Suppressor macrophage treated with lipopolysaccharide for 1 hour (primary cell): ENCODE measurements around the gene ANKRD63.

Experiments used
- DNase-seq, 3 donors: peaks; one replicate each; pipeline ENCODE4 v3.0.0-alpha.2; 2020 to 2022

ANKRD63 gene

DNA sequence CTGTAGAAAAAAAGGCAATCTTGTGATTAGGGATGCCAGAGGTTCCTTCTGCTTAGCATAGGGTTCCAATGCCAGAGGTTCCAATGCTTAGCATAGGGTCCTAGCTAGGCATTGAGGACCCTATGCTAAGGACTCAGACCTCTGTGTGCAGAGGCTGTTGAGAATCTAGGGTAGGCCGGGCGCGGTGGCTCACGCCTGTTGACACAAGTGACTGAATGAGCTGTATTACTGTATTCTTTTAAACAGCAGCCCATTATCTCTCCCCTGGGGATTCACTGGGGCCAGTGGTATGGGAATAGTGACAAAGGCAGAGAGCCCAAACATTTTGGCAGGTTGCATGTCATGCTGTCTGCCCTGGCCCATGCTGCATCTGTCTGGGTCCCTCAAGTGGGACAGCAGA is 27.8 kb downstream of the ANKRD63 start:
- no peak for DNase-seq

DNA sequence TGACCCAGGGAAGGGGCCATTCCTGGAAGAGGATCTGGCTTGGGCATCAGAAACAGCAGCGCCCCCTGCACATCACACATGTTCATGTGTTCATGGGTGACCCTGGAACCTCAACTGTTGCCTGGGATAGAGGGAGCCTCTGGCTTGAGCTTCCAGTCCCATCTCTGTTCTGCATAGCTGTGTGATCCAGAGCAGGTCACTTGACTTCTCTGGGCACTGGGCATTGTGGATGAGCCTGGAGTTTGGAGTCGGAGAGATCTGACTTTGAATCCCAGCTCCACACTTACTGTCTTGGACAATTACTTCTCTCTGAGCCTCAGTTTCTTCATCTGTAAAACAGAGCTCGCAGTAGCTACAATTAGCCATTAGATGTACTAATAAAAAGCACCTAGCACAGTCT is 28.4 kb downstream of the ANKRD63 start:
- no peak for DNase-seq

DNA sequence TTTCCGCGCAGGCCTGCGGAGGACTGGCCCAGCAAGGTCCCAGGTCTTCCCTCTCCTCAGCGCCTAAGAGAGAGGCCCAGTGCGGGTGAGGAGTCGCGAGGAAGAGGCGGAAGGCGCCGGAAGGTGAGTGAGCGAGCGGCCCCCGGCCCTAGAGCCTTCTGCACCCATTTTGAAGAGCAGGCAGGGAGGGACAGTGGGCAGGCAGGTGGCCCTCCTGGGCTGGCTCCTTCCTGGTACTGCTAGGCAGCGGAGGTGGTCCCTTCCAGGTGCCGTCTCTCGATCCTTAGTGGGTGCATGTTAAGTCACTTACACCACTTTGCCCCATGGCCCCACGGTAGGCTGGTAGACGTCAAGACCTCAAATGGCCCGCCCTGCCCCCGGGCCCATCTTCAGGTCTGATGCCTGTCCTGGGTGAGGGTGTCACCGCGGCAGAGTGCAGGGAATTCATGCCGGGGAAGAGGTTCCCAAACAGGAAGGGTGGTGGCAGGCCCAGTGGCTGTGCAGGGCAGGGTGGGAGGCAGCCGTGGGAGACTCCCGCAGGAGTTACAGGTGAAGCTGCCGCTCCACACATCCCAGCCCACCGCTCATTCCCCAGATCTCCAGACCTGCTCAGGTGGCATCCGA is 29.6 kb downstream of the ANKRD63 start:
- no peak for DNase-seq

DNA sequence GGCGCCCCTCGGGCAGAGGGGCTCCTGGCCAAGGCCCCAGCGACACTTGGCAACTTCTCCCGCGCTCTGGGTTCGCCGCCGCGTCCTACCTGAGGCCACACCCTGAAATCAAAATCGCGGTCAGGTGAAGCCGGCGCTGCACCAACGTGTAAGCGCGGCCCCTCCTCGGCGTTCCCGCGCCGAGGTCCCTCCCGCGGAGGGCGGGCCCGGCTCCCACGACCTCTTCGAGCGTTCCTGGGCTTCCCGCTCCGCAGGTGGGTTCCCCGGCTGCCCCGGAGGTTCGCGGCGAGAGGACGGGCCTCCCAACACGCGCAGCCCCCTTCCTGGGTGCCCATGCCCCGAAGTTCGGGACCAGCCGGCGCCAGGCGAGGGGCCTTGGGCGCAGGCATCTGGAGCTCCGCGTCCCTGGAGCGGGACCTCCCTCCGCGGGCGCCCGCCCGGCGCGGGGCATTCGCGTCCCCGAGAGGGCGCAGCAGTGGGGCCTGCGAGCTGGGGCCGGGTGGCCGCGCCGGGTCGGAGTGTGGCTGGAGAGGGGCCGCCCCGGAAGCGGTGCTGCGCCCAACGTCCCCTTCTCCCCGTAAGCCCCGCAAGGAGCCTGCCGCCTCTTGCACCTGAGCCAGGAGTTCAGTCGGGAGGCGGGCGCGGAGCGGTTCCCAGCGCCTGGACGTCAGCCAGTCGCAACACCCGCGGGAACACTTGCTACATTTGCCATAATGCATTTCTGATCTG is 30.3 kb downstream of the ANKRD63 start:
- peak in 2 of 3 donors; percentile 31 to 55 for DNase-seq

DNA sequence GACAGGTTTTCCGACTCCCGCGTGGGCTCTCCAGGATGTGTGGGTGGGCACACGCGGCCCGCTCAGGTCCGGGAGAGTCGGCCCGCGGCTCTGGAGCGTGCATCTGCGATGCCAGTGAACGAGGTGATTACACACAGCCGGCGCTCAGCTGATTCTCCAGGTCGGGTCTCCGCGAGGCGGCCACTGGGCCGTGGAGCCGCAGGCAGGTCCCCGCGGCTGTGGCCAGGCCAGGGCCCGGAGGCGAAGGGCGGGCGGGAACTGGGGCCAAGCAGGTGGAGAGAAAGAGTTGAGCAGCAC is 30.8 kb downstream of the ANKRD63 start:
- no peak for DNase-seq

GRCh38 chr15:40251486-40252140 is 31.3 kb downstream of the ANKRD63 start:
- DNase-seq: no peak

GRCh38 chr15:40250771-40251483 is 31.9 kb downstream of the ANKRD63 start:
- no peak for DNase-seq

DNA sequence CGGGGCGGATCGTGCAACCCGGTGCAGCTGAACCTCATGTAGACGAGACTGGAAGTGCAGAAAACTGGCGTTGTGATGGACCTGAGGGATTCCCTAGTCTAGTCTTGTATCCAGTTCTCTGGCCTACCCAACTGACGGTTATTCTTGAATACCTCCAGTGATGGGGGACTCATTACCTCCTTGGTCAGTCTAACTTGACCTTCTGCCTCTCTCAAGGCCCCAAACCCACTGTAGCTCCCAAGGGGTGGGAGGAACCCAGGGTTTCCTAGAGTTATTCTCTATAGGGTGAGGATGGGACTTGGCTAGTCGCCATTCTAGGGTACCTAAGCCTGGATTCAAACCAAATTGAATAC is 32.6 kb downstream of the ANKRD63 start:
- no peak for DNase-seq

- DNase-seq: no peak
Observed at GRCh38 chr15:40249477-40250303, 33.2 kb downstream of the ANKRD63 start.

DNA sequence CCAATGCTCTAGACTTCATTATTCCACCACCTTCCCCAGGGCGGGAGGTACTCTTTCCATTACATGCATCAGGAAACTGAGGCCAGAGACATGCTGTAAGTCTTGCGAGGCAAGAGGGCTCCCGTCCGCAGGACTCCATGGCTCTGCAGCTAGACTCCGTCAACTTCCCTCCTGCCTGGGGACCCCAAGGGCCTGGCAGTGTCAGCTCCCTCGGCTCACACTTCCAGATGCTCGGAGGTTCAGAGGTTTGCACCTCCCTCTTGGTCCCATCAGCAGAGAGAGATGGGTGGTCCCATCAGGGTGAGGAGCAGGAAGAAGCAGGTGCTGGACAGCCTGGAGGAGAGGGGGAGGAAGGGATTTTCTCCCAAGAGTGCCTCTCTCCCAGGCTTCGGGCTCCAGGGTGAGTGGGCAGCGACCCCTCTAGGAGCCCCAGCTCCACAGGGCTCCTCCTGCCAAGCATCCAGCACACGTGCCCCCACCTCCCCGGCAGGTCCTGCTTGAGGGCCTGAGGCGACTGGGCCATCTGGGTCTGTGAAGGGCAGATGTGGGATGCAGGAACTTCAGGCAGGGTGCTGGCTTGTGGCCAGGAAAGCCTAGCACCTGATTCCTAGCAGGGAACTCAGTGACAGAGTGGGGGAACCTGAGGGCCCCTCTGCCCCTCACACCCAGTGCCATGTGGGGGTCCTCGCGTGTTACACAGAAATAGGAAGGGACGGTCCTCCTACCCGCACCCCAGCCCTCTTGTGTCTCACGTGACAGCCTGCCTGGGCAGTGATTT is 34.7 kb downstream of the ANKRD63 start:
- DNase-seq: no peak

GRCh38 chr15:40247406-40247971 is 35.4 kb downstream of the ANKRD63 start:
- no peak for DNase-seq

GRCh38 chr15:40246496-40247280 is 36.2 kb downstream of the ANKRD63 start:
- DNase-seq: no peak

GRCh38 chr15:40245666-40246450 is 37.0 kb downstream of the ANKRD63 start:
- DNase-seq: no peak

DNA sequence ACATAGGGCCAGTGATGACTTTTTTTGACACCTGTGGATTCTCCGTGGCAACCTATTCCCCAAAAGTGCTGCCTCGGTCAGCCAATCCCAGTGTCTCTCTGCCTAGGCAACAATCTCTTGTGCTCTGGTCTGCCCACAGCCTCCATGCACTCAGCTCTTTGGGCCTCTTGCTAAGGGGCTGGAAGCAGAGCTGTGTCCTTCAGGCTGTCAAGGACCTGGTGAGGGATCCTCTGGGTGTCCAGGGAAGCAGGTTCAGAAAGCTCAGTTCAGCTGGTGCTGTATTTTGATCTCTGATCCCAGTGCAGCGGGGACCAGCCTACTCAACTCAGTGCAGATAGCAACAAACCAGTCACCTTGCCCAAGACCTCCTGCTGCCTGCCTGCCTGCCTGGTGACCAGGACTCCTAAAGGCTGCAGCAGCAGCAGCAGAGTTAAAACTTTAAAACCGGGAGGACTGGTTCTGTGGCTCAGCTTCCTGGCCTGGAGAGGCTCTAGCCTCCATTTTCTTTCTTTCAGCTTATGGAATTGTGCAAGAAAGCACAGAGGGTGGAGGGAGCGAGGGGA is 37.8 kb downstream of the ANKRD63 start:
- no peak for DNase-seq

GRCh38 chr15:40243126-40243810 is 39.6 kb downstream of the ANKRD63 start:
- DNase-seq: peak in 1 of 3 donors; percentile 13

GRCh38 chr15:40242601-40243000 is 40.3 kb downstream of the ANKRD63 start:
- DNase-seq: no peak

DNA sequence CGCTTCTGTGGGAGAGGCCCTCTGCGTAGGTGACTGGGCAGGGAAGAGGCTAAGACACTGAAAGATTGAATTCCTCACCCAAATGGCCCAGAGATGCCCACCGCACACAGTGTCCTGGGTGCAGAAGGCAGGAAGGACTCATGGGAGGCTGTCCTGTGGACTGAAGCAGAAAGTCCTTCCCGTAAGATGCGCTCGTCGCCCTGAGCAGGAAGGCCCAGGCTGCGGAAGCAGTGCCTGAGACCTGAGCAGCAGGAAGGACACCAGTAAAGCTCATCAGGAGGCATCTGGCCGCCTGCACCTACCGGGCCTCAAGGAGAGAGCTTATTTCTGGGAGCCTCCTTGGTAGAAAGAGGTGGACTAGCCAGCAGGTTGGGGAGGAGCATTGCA is 40.7 kb downstream of the ANKRD63 start:
- DNase-seq: no peak

DNA sequence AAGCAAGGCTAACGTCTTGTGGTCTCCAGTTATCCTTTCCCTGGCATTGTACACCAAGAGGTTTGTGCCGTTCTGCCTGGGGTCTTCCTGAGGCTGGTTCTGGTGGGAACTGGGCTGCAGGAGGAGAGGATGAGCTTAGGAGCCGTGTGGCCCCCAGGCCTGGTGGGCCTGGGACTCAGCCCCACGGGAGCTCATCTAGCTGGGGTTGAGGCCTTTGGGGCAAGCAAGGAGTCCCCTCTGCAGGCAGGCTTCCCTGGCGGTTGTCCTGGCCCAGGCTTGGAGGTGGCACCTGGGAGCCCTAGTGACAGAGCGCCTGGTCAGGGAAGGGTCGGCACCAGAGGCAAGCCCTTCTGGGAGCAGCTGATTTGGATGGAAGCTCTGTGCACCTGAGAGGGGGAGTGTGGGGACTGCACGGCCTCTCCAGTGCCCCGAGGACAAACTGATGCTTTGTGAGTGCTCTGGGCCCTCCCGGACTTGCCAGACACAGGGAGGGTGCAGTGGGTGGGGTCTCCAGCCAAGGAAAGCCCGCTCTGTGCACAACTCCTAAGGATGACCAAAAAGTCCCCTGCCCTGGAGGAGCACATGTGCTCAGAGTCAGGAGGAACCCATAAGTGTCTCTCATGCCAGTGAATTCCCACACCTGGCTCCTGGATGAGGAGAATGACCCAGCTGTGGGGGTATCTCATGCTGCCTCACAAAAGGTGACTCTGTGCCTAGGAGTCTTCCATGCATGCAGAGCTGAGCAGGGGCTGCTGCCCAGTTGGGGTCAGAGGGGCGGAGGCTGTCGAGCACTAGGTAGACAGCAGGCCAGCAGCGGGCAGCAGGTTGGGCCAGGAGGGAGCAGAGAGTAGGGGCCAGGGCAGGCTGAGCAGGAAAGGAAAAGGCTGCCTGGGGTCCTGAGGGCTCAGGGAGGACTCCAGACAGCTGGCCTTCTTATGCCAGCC is 41.3 kb downstream of the ANKRD63 start:
- no peak for DNase-seq
